ENCODE results near the gene KIF16B. TPM values are rescaled to one million over a fixed set of nuclear protein-coding genes. Genes with fewer than 3 reads are reported as not detected.

Gene KIF16B
- total RNA-seq, 4 donors from 2014 or later: 8.7 to 20.6 (median 16.6) TPM

GRCh38 chr20:16273812-16274555, 299.3 kb downstream of the KIF16B start:
- Histone ChIP-seq H3K9me3 (no peaks in the 10 kb centered on the region), H3K4me1 (no peaks in the 10 kb centered on the region), H3K27me3 (no peaks in the 10 kb centered on the region), H3K27ac (no peak overlapping the region), H3K4me3 (no peak overlapping the region), H3K36me3 (no peaks in the 10 kb centered on the region)
- intact Hi-C loops (cut with DNase I; ENCODE audit: low total_unique reads): no loop called here
- DNase-seq: no peak
- TF ChIP-seq CTCF (IDR thresholded peaks at IDR 0.05): no peak
- no peak for TF ChIP-seq POLR2A (IDR thresholded peaks at IDR 0.05)

- no peak overlapping the region for H3K4me3 ChIP-seq
- no peaks in the 10 kb centered on the region for H3K4me1 ChIP-seq
- intact Hi-C loops (cut with DNase I; ENCODE audit: low total_unique reads): no loop called here
- H3K27ac ChIP-seq: no peak overlapping the region
- no peak for DNase-seq
- no peaks in the 10 kb centered on the region for H3K9me3 ChIP-seq
- no peaks in the 10 kb centered on the region for H3K27me3 ChIP-seq
- no peak for TF ChIP-seq POLR2A (IDR thresholded peaks at IDR 0.05)
- TF ChIP-seq CTCF (IDR thresholded peaks at IDR 0.05): no peak
- H3K36me3 ChIP-seq: no peaks in the 10 kb centered on the region
These were observed 300.4 kb downstream of the KIF16B start for GRCh38 chr20:16272780-16273360.

- TF ChIP-seq POLR2A (IDR thresholded peaks at IDR 0.05) (no peak), CTCF (IDR thresholded peaks at IDR 0.05) (no peak)
- no peaks in the 10 kb centered on the region for H3K36me3 ChIP-seq
- H3K4me1 ChIP-seq: no peaks in the 10 kb centered on the region
- intact Hi-C loops (cut with DNase I; ENCODE audit: low total_unique reads): no loop called here
- no peak overlapping the region for H3K4me3 ChIP-seq
- H3K27me3 ChIP-seq: no peaks in the 10 kb centered on the region
- DNase-seq: no peak
- H3K9me3 ChIP-seq: no peaks in the 10 kb centered on the region
- no peak overlapping the region for H3K27ac ChIP-seq
These were observed 301.8 kb downstream of the KIF16B start for GRCh38 chr20:16271450-16271849.

- no peak for TF ChIP-seq CTCF (IDR thresholded peaks at IDR 0.05)
- TF ChIP-seq POLR2A (IDR thresholded peaks at IDR 0.05): no peak
- intact Hi-C loops (cut with DNase I; ENCODE audit: low total_unique reads): no loop called here
- Histone ChIP-seq H3K4me3 (no peak overlapping the region), H3K9me3 (no peaks in the 10 kb centered on the region), H3K27ac (no peak overlapping the region), H3K4me1 (no peaks in the 10 kb centered on the region), H3K36me3 (no peaks in the 10 kb centered on the region), H3K27me3 (no peaks in the 10 kb centered on the region)
- no peak for DNase-seq
These were observed 302.3 kb downstream of the KIF16B start for GRCh38 chr20:16270989-16271388.

- Histone ChIP-seq H3K4me3 (no peak overlapping the region), H3K4me1 (no peaks in the 10 kb centered on the region), H3K9me3 (no peaks in the 10 kb centered on the region), H3K27ac (no peak overlapping the region), H3K36me3 (no peaks in the 10 kb centered on the region), H3K27me3 (no peaks in the 10 kb centered on the region)
- intact Hi-C loops (cut with DNase I; ENCODE audit: low total_unique reads): no loop called here
- DNase-seq: no peak
- TF ChIP-seq CTCF (IDR thresholded peaks at IDR 0.05): no peak
- no peak for TF ChIP-seq POLR2A (IDR thresholded peaks at IDR 0.05)
These were observed 302.8 kb downstream of the KIF16B start for GRCh38 chr20:16270314-16270931.

Data from uterus (tissue), 4 donors.